Vagina (tissue), 2 donors: ENCODE results near the gene ATXN10. TPM values are rescaled to one million over a fixed set of nuclear protein-coding genes. Genes with fewer than 3 reads are reported as not detected.

Experiments used
- DNase-seq, 2 donors: peaks; one replicate each; pipeline ENCODE4 v3.0.0-alpha.2; 2017; ENCODE audit errors: extremely low spot score in 2 of 2
- H3K27ac ChIP-seq: fragments of 200-600 bp; sonication (generic); one replicate; pipeline ENCODE4 v1.5.1; 2019
- H3K27me3 ChIP-seq: fragments of 200-600 bp; sonication (generic); one replicate; pipeline ENCODE4 v1.5.1; 2019
- H3K36me3 ChIP-seq, 2 donors: fragments of 200-600 bp; sonication (generic); one replicate each; pipeline ENCODE4 v1.5.1; 2017 to 2019
- H3K4me1 ChIP-seq: fragments of 200-600 bp; sonication (generic); one replicate; pipeline ENCODE4 v1.5.1; 2019
- H3K4me3 ChIP-seq, 2 donors: fragments of 200-600 bp; sonication (generic); 1 replicate in 1 of 2; 2 replicates in 1 of 2; pipeline ENCODE4 v1.5.1; 2016 to 2019
- H3K9me3 ChIP-seq: fragments of 200-600 bp; sonication (generic); one replicate; pipeline ENCODE4 v1.5.1; 2019
- POLR2A ChIP-seq, 2 donors: fragments of 450-650 bp; IDR thresholded peaks; one replicate each; pipeline ENCODE4 v1.6.1; 2017; ENCODE audit warnings: antibody characterized with exemption in 2 of 2, mild to moderate bottlenecking in 2 of 2, moderate library complexity in 2 of 2
- POLR2AphosphoS5 ChIP-seq, 2 donors: sonication (generic); formaldehyde crosslinking; IDR thresholded peaks; one replicate each; pipeline ENCODE4 v1.9.0; 2017; ENCODE audit warnings: antibody characterized with exemption in 2 of 2, mild to moderate bottlenecking in 2 of 2, low read depth in 1 of 2; ENCODE audit not compliant: insufficient read depth in 1 of 2
- intact Hi-C: fragments of 100-400 bp; cut with DNase I; formaldehyde crosslinking; loops from one replicate; pipeline ENCODE4 v1.15.1; 2023
- total RNA-seq: library from RNA; depleted of rRNA; stranded (reverse); fragments of >200 nt; gene quantifications from one replicate; pipeline ENCODE4 v1.2.3, GENCODE V29; 2016
- TF ChIP-seq, protein P1 (sequence below), 3 experiments: fragments of 450-650 bp in 2 of 3; fragments of 200-600 bp in 1 of 3; sonication (generic) in 1 of 3; IDR thresholded peaks; one replicate each; pipeline ENCODE4 v1.5.1; 2017 to 2019; ENCODE audit warnings: antibody characterized with exemption in 3 of 3, mild to moderate bottlenecking in 2 of 3, moderate library complexity in 2 of 3

ATXN10 gene
- total RNA-seq, 1 donor from 2014 or later, result 116 TPM

DNA sequence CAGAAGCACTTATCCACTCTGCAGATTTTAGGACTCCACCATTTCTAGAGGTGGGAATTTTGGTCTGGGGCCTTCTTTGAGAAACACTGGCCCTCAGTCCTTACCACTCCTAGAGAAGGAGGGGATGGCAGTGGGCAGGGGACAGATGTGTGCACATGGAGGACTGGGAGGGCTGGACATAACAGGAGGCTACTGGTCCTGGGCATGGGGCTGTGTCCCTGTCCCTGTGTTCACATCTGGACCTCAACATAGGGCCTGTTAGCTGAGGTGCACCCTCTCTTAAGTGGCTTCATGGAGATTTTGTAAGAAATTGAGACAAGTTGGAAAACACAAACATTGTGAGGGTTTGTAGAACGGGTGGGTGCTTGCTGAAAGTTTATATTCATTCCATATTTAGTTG lies 103.4 kb downstream of the ATXN10 start:
- Histone ChIP-seq H3K27me3 (no peaks in the 10 kb centered on the region), H3K4me3 (no peak overlapping the region), H3K4me1 (no peaks in the 10 kb centered on the region), H3K36me3 (no peaks in the 10 kb centered on the region), H3K9me3 (no peaks in the 10 kb centered on the region), H3K27ac (no peak overlapping the region)
- DNase-seq, result no peak
- intact Hi-C loops, result no loop called here
- TF ChIP-seq, protein P1, sequence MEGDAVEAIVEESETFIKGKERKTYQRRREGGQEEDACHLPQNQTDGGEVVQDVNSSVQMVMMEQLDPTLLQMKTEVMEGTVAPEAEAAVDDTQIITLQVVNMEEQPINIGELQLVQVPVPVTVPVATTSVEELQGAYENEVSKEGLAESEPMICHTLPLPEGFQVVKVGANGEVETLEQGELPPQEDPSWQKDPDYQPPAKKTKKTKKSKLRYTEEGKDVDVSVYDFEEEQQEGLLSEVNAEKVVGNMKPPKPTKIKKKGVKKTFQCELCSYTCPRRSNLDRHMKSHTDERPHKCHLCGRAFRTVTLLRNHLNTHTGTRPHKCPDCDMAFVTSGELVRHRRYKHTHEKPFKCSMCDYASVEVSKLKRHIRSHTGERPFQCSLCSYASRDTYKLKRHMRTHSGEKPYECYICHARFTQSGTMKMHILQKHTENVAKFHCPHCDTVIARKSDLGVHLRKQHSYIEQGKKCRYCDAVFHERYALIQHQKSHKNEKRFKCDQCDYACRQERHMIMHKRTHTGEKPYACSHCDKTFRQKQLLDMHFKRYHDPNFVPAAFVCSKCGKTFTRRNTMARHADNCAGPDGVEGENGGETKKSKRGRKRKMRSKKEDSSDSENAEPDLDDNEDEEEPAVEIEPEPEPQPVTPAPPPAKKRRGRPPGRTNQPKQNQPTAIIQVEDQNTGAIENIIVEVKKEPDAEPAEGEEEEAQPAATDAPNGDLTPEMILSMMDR (IDR thresholded peaks at IDR 0.05), result no peak
- TF ChIP-seq POLR2A (IDR thresholded peaks at IDR 0.05), result no peak
- TF ChIP-seq POLR2AphosphoS5 (IDR thresholded peaks at IDR 0.05; ENCODE audit: insufficient read depth in 1 of 2, low read depth in 1 of 2), result no peak

DNA sequence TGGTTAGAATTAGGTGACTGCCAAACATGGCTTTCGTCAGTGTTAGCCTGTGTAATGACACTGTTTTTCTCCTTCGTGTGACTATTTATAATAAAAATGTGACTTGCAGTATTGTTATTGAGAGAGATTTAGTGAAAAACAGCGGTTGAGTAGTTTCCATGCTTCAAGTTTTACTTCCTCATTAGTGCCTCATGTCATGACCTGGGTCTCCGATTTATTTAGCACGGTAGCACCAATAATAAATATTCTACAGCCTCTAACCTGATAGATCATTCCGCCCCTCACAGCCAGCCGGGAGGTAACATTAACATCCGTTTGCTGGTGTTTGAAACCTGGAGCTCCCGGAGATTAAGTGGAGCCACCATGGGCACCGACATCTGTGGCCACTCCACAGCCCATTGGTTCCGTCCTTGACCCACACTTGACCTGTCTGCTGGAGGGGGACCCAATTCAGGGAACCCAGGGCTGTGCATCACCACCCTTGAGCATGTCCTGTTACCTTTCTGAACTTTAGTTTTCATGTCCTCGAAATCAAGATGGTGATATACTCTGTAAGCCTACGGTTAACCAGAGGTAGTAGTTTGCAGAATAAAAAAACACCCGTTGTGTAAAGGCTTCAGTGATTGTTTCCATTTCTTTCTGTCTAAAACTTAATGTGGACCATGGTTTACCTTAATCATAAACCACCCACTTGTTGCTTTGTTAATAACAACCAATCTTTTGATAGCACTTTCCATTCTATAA lies 104.1 kb downstream of the ATXN10 start:
- no peak for DNase-seq
- no peak overlapping the region for H3K27ac ChIP-seq
- intact Hi-C loops, result no loop called here
- TF ChIP-seq, protein P1 (IDR thresholded peaks at IDR 0.05), result no peak
- TF ChIP-seq POLR2AphosphoS5 (IDR thresholded peaks at IDR 0.05; ENCODE audit: insufficient read depth in 1 of 2, low read depth in 1 of 2) (no peak), POLR2A (IDR thresholded peaks at IDR 0.05) (no peak)
- no peaks in the 10 kb centered on the region for H3K36me3 ChIP-seq
- H3K4me3 ChIP-seq, result no peak overlapping the region
- no peaks in the 10 kb centered on the region for H3K9me3 ChIP-seq
- no peaks in the 10 kb centered on the region for H3K4me1 ChIP-seq
- no peaks in the 10 kb centered on the region for H3K27me3 ChIP-seq

DNA sequence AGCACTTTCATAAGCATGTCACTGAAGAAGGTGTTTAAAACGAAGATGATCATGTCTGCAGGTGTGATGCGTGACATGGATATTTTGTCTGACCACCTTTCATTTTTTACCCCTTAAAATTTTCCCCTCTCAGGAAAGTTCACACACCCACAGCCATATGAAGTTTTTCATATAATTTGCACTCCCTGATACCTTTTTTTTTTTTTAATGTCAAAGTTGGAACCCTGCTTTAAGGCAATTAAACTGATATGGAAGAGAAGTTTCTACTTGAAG lies 104.6 kb downstream of the ATXN10 start:
- TF ChIP-seq POLR2A (IDR thresholded peaks at IDR 0.05) (no peak), POLR2AphosphoS5 (IDR thresholded peaks at IDR 0.05; ENCODE audit: insufficient read depth in 1 of 2, low read depth in 1 of 2) (no peak)
- TF ChIP-seq, protein P1 (IDR thresholded peaks at IDR 0.05), result no peak
- DNase-seq, result no peak
- Histone ChIP-seq H3K27ac (no peak overlapping the region), H3K4me1 (no peaks in the 10 kb centered on the region), H3K9me3 (no peaks in the 10 kb centered on the region), H3K36me3 (no peaks in the 10 kb centered on the region), H3K4me3 (no peak overlapping the region), H3K27me3 (no peaks in the 10 kb centered on the region)
- intact Hi-C loops, result no loop called here

DNA sequence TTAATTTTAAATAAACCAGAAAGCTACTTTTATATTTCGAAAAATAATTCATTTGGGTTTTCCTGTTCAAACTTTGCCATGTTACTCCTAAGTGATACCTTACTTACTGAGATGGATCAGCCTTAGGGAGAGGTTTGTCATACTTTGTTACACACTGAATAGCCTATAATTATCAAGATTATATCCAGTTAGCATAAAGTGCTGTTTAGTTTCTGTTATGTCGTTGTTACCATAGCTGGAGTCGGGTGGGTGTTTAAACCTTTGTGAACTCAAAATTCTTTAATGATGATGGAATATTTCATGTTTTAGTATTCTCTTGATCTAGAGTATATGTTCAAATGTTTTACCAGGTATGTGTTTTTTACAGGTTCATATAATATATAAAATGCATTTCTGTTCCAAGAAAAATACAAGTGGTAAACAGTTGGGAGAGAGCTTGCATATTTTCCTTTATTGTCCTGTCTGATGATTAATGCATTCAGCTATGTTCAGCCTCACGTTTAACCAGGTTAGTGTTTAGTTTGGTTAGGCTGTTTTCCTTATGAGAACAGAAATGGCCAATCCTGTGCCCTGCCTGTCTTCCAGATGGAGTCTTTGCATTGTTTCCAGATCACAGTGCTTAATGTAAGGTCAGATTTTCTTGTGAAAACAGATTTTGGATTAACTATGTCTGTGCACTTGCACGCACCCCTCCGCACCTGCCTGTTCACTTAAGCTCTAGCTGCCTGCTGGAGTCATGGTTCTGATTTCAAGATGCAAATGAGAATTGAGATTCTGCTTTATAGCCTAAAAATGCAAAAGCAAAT lies 105.6 kb downstream of the ATXN10 start:
- no peak for DNase-seq
- H3K9me3 ChIP-seq, result no peaks in the 10 kb centered on the region
- H3K27ac ChIP-seq, result no peak overlapping the region
- no peaks in the 10 kb centered on the region for H3K36me3 ChIP-seq
- no peaks in the 10 kb centered on the region for H3K27me3 ChIP-seq
- intact Hi-C loops, result no loop called here
- H3K4me3 ChIP-seq, result no peak overlapping the region
- peaks cover 4% of the 10 kb centered on the region for H3K4me1 ChIP-seq
- TF ChIP-seq, protein P1 (IDR thresholded peaks at IDR 0.05), result no peak
- no peak for TF ChIP-seq POLR2A (IDR thresholded peaks at IDR 0.05)
- no peak for TF ChIP-seq POLR2AphosphoS5 (IDR thresholded peaks at IDR 0.05; ENCODE audit: insufficient read depth in 1 of 2, low read depth in 1 of 2)

DNA sequence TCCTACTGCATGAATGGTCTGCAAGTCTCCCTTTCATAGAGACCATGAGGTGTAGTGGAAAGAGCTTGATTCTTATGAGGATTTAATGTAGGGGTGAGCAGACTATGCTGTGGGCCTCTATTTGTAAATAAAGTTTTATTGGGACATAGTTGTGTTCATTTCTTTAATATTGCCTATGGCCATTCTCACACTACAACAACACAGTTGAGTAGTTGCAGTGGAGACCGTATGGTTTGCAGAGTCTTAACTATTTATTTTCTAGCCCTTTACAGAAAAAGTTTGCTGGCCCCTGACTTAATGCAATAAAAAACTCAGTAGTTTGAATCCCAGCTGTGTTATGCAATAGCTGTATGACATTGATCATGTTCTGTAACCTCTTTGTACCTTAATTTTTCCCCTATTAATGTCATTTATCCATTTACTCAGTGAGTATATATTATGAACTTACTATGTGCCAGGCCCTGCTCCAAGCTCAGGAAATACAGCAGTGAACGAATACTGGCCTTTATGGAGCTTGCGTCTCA lies 106.3 kb downstream of the ATXN10 start:
- intact Hi-C loops, result no loop called here
- no peaks in the 10 kb centered on the region for H3K27me3 ChIP-seq
- peaks cover 4% of the 10 kb centered on the region for H3K4me1 ChIP-seq
- DNase-seq, result no peak
- no peaks in the 10 kb centered on the region for H3K36me3 ChIP-seq
- no peak overlapping the region for H3K4me3 ChIP-seq
- TF ChIP-seq POLR2AphosphoS5 (IDR thresholded peaks at IDR 0.05; ENCODE audit: insufficient read depth in 1 of 2, low read depth in 1 of 2), result no peak
- no peak for TF ChIP-seq POLR2A (IDR thresholded peaks at IDR 0.05)
- TF ChIP-seq, protein P1 (IDR thresholded peaks at IDR 0.05), result no peak
- H3K27ac ChIP-seq, result no peak overlapping the region
- H3K9me3 ChIP-seq, result no peaks in the 10 kb centered on the region
